HG03066 (cell line): ENCODE measurements around the gene LRRN3.
"Not testable (repeated sequence)": the region's sequence is repeated elsewhere in the genome, so short reads cannot be mapped to it uniquely, and the experiment has no call there.

Experiments used
- ATAC-seq: cut with Tn5 transposase; IDR thresholded peaks from one replicate; pipeline ENCODE4 v1.9.1; 2021; ENCODE audit warnings: low read depth; ENCODE audit not compliant: unreplicated experiment

The LRRN3 gene

GRCh38 chr7:111090846-111091245 lies at the start of gene LRRN3:
TSS of gene LRRN3 (plus strand) at chr7:111091127. CDS start at chr7:111122773, 31,646 bp downstream.
- no peak for ATAC-seq

GRCh38 chr7:111041577-111041976 lies 49.4 kb upstream of the LRRN3 start:
- ATAC-seq, result no peak

- ATAC-seq, result no peak
These were observed 48.1 kb upstream of the LRRN3 start for GRCh38 chr7:111042842-111043241.

- peak; percentile 88 for ATAC-seq
These were observed 47.4 kb upstream of the LRRN3 start for GRCh38 chr7:111043561-111043960.

- no peak for ATAC-seq
These were observed 45.5 kb upstream of the LRRN3 start for GRCh38 chr7:111045449-111045848.

- no peak for ATAC-seq
These were observed 43.3 kb upstream of the LRRN3 start for GRCh38 chr7:111047595-111047994.

GRCh38 chr7:111049971-111050680 lies 40.8 kb upstream of the LRRN3 start:
- ATAC-seq, result no peak

- no peak for ATAC-seq
These were observed 40.0 kb upstream of the LRRN3 start for GRCh38 chr7:111050875-111051416.

- no peak for ATAC-seq
These were observed 39.1 kb upstream of the LRRN3 start for GRCh38 chr7:111051832-111052231.

- ATAC-seq, result no peak
These were observed 37.9 kb upstream of the LRRN3 start for GRCh38 chr7:111053035-111053434.

- ATAC-seq, result no peak
These were observed 34.6 kb upstream of the LRRN3 start for GRCh38 chr7:111056371-111056770.

- no peak for ATAC-seq
These were observed 33.9 kb upstream of the LRRN3 start for GRCh38 chr7:111057066-111057465.

GRCh38 chr7:111059833-111060232 lies 31.1 kb upstream of the LRRN3 start:
- no peak for ATAC-seq

GRCh38 chr7:111063166-111063565 lies 27.8 kb upstream of the LRRN3 start:
- no peak for ATAC-seq

GRCh38 chr7:111067251-111067650 lies 23.7 kb upstream of the LRRN3 start:
- no peak for ATAC-seq

- ATAC-seq, result no peak
These were observed 23.2 kb upstream of the LRRN3 start for GRCh38 chr7:111067682-111068081.

GRCh38 chr7:111068618-111069017 lies 22.3 kb upstream of the LRRN3 start:
- no peak for ATAC-seq

- ATAC-seq, result no peak
These were observed 19.4 kb upstream of the LRRN3 start for GRCh38 chr7:111071556-111071955.

GRCh38 chr7:111072658-111073057 lies 18.3 kb upstream of the LRRN3 start:
- ATAC-seq, result not testable (repeated sequence)

GRCh38 chr7:111074071-111074747 lies 16.7 kb upstream of the LRRN3 start:
- ATAC-seq, result no peak

- no peak for ATAC-seq
These were observed 16.2 kb upstream of the LRRN3 start for GRCh38 chr7:111074748-111075146.

GRCh38 chr7:111075498-111075897 lies 15.4 kb upstream of the LRRN3 start:
- ATAC-seq, result no peak
